HG02678 (cell line): ENCODE measurements around the gene GSTM1.

Experiments used
- ATAC-seq: cut with Tn5 transposase; IDR thresholded peaks from one replicate; pipeline ENCODE4 v1.9.1; 2021; ENCODE audit warnings: mild to moderate bottlenecking, moderate library complexity; ENCODE audit not compliant: unreplicated experiment

GSTM1 gene

GRCh38 chr1:109687641-109688499 is at the start of gene GSTM1:
Gene GSTM1 (plus strand): TSS chr1:109687817. CDS start chr1:109687874, 57 bp downstream.
- ATAC-seq: peak; percentile 98

GRCh38 chr1:109639063-109639840 is 48.4 kb upstream of the GSTM1 start:
- ATAC-seq: no peak

- ATAC-seq: no peak
These were observed 47.8 kb upstream of the GSTM1 start for GRCh38 chr1:109639841-109640184.

- peak; percentile 63 for ATAC-seq
These were observed 47.2 kb upstream of the GSTM1 start for GRCh38 chr1:109640285-109640865.

- ATAC-seq: no peak
These were observed 46.4 kb upstream of the GSTM1 start for GRCh38 chr1:109641078-109641740.

GRCh38 chr1:109641861-109642260 is 45.8 kb upstream of the GSTM1 start:
- no peak for ATAC-seq

GRCh38 chr1:109642626-109643025 is 45.0 kb upstream of the GSTM1 start:
- no peak for ATAC-seq

GRCh38 chr1:109643385-109644230 is 44.0 kb upstream of the GSTM1 start:
- ATAC-seq: peak; percentile 86

- no peak for ATAC-seq
These were observed 42.9 kb upstream of the GSTM1 start for GRCh38 chr1:109644670-109645069.

GRCh38 chr1:109649491-109649914 is 38.1 kb upstream of the GSTM1 start:
- no peak for ATAC-seq

GRCh38 chr1:109650609-109651008 is 37.0 kb upstream of the GSTM1 start:
- ATAC-seq: no peak

GRCh38 chr1:109652402-109652801 is 35.2 kb upstream of the GSTM1 start:
- no peak for ATAC-seq

- no peak for ATAC-seq
These were observed 34.3 kb upstream of the GSTM1 start for GRCh38 chr1:109653306-109653705.

- no peak for ATAC-seq
These were observed 33.1 kb upstream of the GSTM1 start for GRCh38 chr1:109654519-109654918.

GRCh38 chr1:109655615-109656519 is 31.8 kb upstream of the GSTM1 start, which contains the start of gene GSTM4:
Gene GSTM4 (plus strand): TSS chr1:109656099. CDS start chr1:109656390, 291 bp downstream.
- ATAC-seq: peak; percentile 95

- ATAC-seq: no peak
These were observed 30.2 kb upstream of the GSTM1 start for GRCh38 chr1:109657395-109657794.

GRCh38 chr1:109657970-109658369 is 29.6 kb upstream of the GSTM1 start:
- ATAC-seq: no peak

- no peak for ATAC-seq
These were observed 29.0 kb upstream of the GSTM1 start for GRCh38 chr1:109658533-109659042.

GRCh38 chr1:109659145-109659544 is 28.5 kb upstream of the GSTM1 start:
- ATAC-seq: no peak
